ENCODE results near the gene PTDSS2.

Gene PTDSS2

GRCh38 chr11:488579-488978 lies 38.5 kb downstream of the PTDSS2 start:
- DNase-seq (ENCODE audit: low read depth in 1 of 2, low spot score in 1 of 2), result no peak

- no peak for DNase-seq (ENCODE audit: low read depth in 1 of 2, low spot score in 1 of 2)
Measured at GRCh38 chr11:488992-489391, 38.9 kb downstream of the PTDSS2 start.

- DNase-seq (ENCODE audit: low read depth in 1 of 2, low spot score in 1 of 2), result no peak
Measured at GRCh38 chr11:489610-490185, 39.6 kb downstream of the PTDSS2 start.

GRCh38 chr11:490186-490929 lies 40.3 kb downstream of the PTDSS2 start:
- DNase-seq (ENCODE audit: low read depth in 1 of 2, low spot score in 1 of 2), result no peak

- no peak for DNase-seq (ENCODE audit: low read depth in 1 of 2, low spot score in 1 of 2)
Measured at GRCh38 chr11:490930-491260, 40.8 kb downstream of the PTDSS2 start.

- DNase-seq (ENCODE audit: low read depth in 1 of 2, low spot score in 1 of 2), result no peak
Measured at GRCh38 chr11:491358-491757, 41.3 kb downstream of the PTDSS2 start.

GRCh38 chr11:492427-493226 lies 42.5 kb downstream of the PTDSS2 start:
- no peak for DNase-seq (ENCODE audit: low read depth in 1 of 2, low spot score in 1 of 2)

- no peak for DNase-seq (ENCODE audit: low read depth in 1 of 2, low spot score in 1 of 2)
Measured at GRCh38 chr11:494761-495536, 44.9 kb downstream of the PTDSS2 start.

- no peak for DNase-seq (ENCODE audit: low read depth in 1 of 2, low spot score in 1 of 2)
Measured at GRCh38 chr11:495537-495931, 45.5 kb downstream of the PTDSS2 start.

GRCh38 chr11:496834-497564 lies 46.9 kb downstream of the PTDSS2 start:
- no peak for DNase-seq (ENCODE audit: low read depth in 1 of 2, low spot score in 1 of 2)

- no peak for DNase-seq (ENCODE audit: low read depth in 1 of 2, low spot score in 1 of 2)
Measured at GRCh38 chr11:497565-498296, 47.7 kb downstream of the PTDSS2 start.

- no peak for DNase-seq (ENCODE audit: low read depth in 1 of 2, low spot score in 1 of 2)
Measured at GRCh38 chr11:498297-499181, 48.5 kb downstream of the PTDSS2 start.

GRCh38 chr11:499201-500076 lies 49.4 kb downstream of the PTDSS2 start:
- no peak for DNase-seq (ENCODE audit: low read depth in 1 of 2, low spot score in 1 of 2)

- DNase-seq (ENCODE audit: low read depth in 1 of 2, low spot score in 1 of 2), result no peak
Measured at GRCh38 chr11:501001-501682, 51.1 kb downstream of the PTDSS2 start.

- DNase-seq (ENCODE audit: low read depth in 1 of 2, low spot score in 1 of 2), result no peak
Measured at GRCh38 chr11:501683-502287, 51.7 kb downstream of the PTDSS2 start.

GRCh38 chr11:502288-503178 lies 52.5 kb downstream of the PTDSS2 start:
- no peak for DNase-seq (ENCODE audit: low read depth in 1 of 2, low spot score in 1 of 2)
